ENCODE results near the gene CARD9.

Gene CARD9

DNA sequence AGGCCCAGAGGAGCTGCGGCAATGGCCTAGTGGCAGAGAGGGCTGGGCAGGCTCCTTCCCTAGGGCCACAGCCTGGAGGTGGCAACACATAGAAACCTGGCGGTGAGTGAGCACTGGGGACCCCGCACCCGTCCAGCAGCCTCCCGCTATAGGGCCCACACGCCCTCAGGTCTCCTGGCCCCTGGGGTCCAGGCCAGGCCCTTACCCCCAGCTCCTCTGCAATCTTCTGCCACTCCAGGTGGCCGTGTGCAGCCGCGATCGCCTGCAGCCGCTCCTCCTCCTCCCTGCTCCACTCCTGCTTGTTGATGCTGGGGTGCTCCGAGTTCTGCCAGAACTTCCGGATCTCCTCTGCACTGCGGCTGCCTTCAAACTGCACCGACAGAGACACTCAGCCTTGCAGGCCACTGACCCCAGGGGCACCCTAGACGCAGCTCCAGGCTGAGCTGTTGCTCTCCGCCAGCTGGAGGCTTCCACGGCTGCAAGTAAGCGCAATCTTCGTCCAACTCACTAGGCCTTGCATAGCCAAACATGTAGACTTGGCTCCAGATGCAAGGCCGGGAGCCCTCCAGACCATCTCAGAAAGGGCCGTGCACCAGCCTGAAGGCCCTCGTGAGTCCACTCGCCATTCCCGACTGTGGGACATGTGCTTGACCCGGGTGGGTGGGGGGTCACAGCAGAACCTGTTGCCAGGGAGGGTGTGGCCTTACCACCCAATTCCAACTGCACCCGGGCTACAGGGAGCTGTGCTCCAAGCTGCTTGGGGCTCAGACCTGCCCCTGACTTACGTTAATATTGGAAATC lies 18.5 kb upstream of the CARD9 start:
- no peaks in the 10 kb centered on the region for H3K27me3 ChIP-seq (ENCODE audit: control insufficient read depth in 1 of 2, insufficient read depth in 1 of 2, low read length in 2 of 2)
- H3K27ac ChIP-seq (ENCODE audit: low read length, poor library complexity, severe bottlenecking): no peak overlapping the region
- no peak overlapping the region for H3K4me2 ChIP-seq (ENCODE audit: low read length, poor library complexity, severe bottlenecking)
- no peak overlapping the region for H2AFZ ChIP-seq (ENCODE audit: low read depth, low read length)
- no peak overlapping the region for H3K14ac ChIP-seq (ENCODE audit: low read length in 2 of 2)
- H3K4me1 ChIP-seq (ENCODE audit: control insufficient read depth, insufficient read depth, low read depth, low read length): no peaks in the 10 kb centered on the region
- H2BK15ac ChIP-seq (ENCODE audit: low read depth, poor library complexity, severe bottlenecking): no peak overlapping the region
- WGBS: 99% methylated on average over 28 of the region's 28 CpGs
- H3K23ac ChIP-seq (ENCODE audit: low read length in 2 of 2): peak overlapping the region in 1 of 2 experiments; percentile 9
- no peak overlapping the region for H3K4ac ChIP-seq (ENCODE audit: low read depth in 1 of 2, low read length in 2 of 2)
- H3K9me3 ChIP-seq (ENCODE audit: control insufficient read depth, low read length): no peaks in the 10 kb centered on the region
- peaks cover 82 to 88% of the 10 kb centered on the region in 2 experiments for H3K36me3 ChIP-seq (ENCODE audit: control insufficient read depth in 1 of 2, insufficient read depth in 2 of 2, low read depth in 1 of 2, low read length in 2 of 2)
- peak overlapping the region; percentile 77 for H3K9ac ChIP-seq (ENCODE audit: low read length)
- H4K91ac ChIP-seq (ENCODE audit: low read length): no peak overlapping the region
- no peak overlapping the region for H2BK12ac ChIP-seq (ENCODE audit: low read length in 2 of 2)
- H2BK5ac ChIP-seq (ENCODE audit: low read depth, low read length, poor library complexity, severe bottlenecking): no peak overlapping the region
- H3K18ac ChIP-seq (ENCODE audit: low read depth in 1 of 2, low read length in 2 of 2): no peak overlapping the region
- H2AK5ac ChIP-seq (ENCODE audit: low read length, severe bottlenecking): no peak overlapping the region
- no peak overlapping the region for H2BK120ac ChIP-seq (ENCODE audit: low read depth, low read length)
- DNase-seq: no peak
- H4K8ac ChIP-seq (ENCODE audit: low read length): no peak overlapping the region
- peaks cover 74% of the 10 kb centered on the region for H3K79me1 ChIP-seq (replicated peaks; ENCODE audit: low read length, poor library complexity, severe bottlenecking)
- peak overlapping the region; percentile 2 to 59 for H3K4me3 ChIP-seq (ENCODE audit: insufficient read depth in 1 of 2, low read depth in 1 of 2, low read length in 2 of 2)

DNA sequence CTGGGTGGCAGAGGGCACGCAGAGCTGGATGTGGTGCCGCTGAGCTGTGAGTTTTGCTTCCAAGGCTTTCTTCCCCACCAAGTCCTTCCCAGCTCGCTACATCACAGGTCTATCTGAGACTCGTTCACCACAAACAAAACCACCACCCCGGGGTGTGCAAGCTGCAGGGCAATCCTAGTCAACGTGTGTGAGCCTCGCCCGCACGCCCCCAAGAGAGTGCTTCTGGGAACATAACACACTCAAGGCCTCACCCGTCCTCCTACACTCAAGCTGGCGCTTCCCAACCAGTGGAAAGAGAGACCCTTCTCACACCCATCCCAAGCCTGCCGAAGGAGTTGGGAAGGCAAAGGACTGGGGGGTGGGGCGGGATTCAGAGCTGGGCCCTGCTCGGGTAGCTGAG lies 15.9 kb upstream of the CARD9 start:
- Histone ChIP-seq H3K79me1 (replicated peaks; ENCODE audit: low read length, poor library complexity, severe bottlenecking) (peaks cover 61% of the 10 kb centered on the region), H3K4ac (ENCODE audit: low read depth in 1 of 2, low read length in 2 of 2) (no peak overlapping the region), H2BK5ac (ENCODE audit: low read depth, low read length, poor library complexity, severe bottlenecking) (no peak overlapping the region), H2BK15ac (ENCODE audit: low read depth, poor library complexity, severe bottlenecking) (no peak overlapping the region), H3K14ac (ENCODE audit: low read length in 2 of 2) (no peak overlapping the region), H3K27ac (ENCODE audit: low read length, poor library complexity, severe bottlenecking) (no peak overlapping the region), H3K4me2 (ENCODE audit: low read length, poor library complexity, severe bottlenecking) (no peak overlapping the region), H3K23ac (ENCODE audit: low read length in 2 of 2) (no peak overlapping the region), H3K36me3 (ENCODE audit: control insufficient read depth in 1 of 2, insufficient read depth in 2 of 2, low read depth in 1 of 2, low read length in 2 of 2) (peaks cover 80 to 82% of the 10 kb centered on the region in 2 experiments), H2BK12ac (ENCODE audit: low read length in 2 of 2) (no peak overlapping the region), H4K8ac (ENCODE audit: low read length) (no peak overlapping the region), H2AFZ (ENCODE audit: low read depth, low read length) (no peak overlapping the region), H2BK120ac (ENCODE audit: low read depth, low read length) (no peak overlapping the region), H2AK5ac (ENCODE audit: low read length, severe bottlenecking) (no peak overlapping the region), H3K9ac (ENCODE audit: low read length) (peak overlapping the region; percentile 15), H3K18ac (ENCODE audit: low read depth in 1 of 2, low read length in 2 of 2) (no peak overlapping the region), H3K9me3 (ENCODE audit: control insufficient read depth, low read length) (no peaks in the 10 kb centered on the region), H3K27me3 (ENCODE audit: control insufficient read depth in 1 of 2, insufficient read depth in 1 of 2, low read length in 2 of 2) (no peaks in the 10 kb centered on the region), H3K4me1 (ENCODE audit: control insufficient read depth, insufficient read depth, low read depth, low read length) (no peaks in the 10 kb centered on the region), H4K91ac (ENCODE audit: low read length) (no peak overlapping the region), H3K4me3 (ENCODE audit: insufficient read depth in 1 of 2, low read depth in 1 of 2, low read length in 2 of 2) (no peak overlapping the region)
- WGBS: 96% methylated on average over 11 of the region's 14 CpGs
- no peak for DNase-seq

GRCh38 chr9:136387217-136387616 lies 13.7 kb upstream of the CARD9 start:
- no peak overlapping the region for H3K4me2 ChIP-seq (ENCODE audit: low read length, poor library complexity, severe bottlenecking)
- H3K79me1 ChIP-seq (replicated peaks; ENCODE audit: low read length, poor library complexity, severe bottlenecking): peaks cover 54% of the 10 kb centered on the region
- no peak overlapping the region for H4K8ac ChIP-seq (ENCODE audit: low read length)
- no peak overlapping the region for H3K9ac ChIP-seq (ENCODE audit: low read length)
- no peak overlapping the region for H3K27ac ChIP-seq (ENCODE audit: low read length, poor library complexity, severe bottlenecking)
- 98% methylated on average over 19 of the region's 19 CpGs for WGBS
- H2BK12ac ChIP-seq (ENCODE audit: low read length in 2 of 2): no peak overlapping the region
- DNase-seq: no peak
- no peak overlapping the region for H3K4ac ChIP-seq (ENCODE audit: low read depth in 1 of 2, low read length in 2 of 2)
- no peak overlapping the region for H2AFZ ChIP-seq (ENCODE audit: low read depth, low read length)
- no peak overlapping the region for H2AK5ac ChIP-seq (ENCODE audit: low read length, severe bottlenecking)
- H3K14ac ChIP-seq (ENCODE audit: low read length in 2 of 2): no peak overlapping the region
- H3K4me1 ChIP-seq (ENCODE audit: control insufficient read depth, insufficient read depth, low read depth, low read length): no peaks in the 10 kb centered on the region
- no peak overlapping the region for H3K18ac ChIP-seq (ENCODE audit: low read depth in 1 of 2, low read length in 2 of 2)
- H3K4me3 ChIP-seq (ENCODE audit: insufficient read depth in 1 of 2, low read depth in 1 of 2, low read length in 2 of 2): no peak overlapping the region
- H3K23ac ChIP-seq (ENCODE audit: low read length in 2 of 2): no peak overlapping the region
- no peaks in the 10 kb centered on the region for H3K9me3 ChIP-seq (ENCODE audit: control insufficient read depth, low read length)
- no peaks in the 10 kb centered on the region for H3K27me3 ChIP-seq (ENCODE audit: control insufficient read depth in 1 of 2, insufficient read depth in 1 of 2, low read length in 2 of 2)
- H2BK5ac ChIP-seq (ENCODE audit: low read depth, low read length, poor library complexity, severe bottlenecking): no peak overlapping the region
- H2BK15ac ChIP-seq (ENCODE audit: low read depth, poor library complexity, severe bottlenecking): no peak overlapping the region
- H2BK120ac ChIP-seq (ENCODE audit: low read depth, low read length): no peak overlapping the region
- no peak overlapping the region for H4K91ac ChIP-seq (ENCODE audit: low read length)
- H3K36me3 ChIP-seq (ENCODE audit: control insufficient read depth in 1 of 2, insufficient read depth in 2 of 2, low read depth in 1 of 2, low read length in 2 of 2): peaks cover 80 to 90% of the 10 kb centered on the region in 2 experiments

DNA sequence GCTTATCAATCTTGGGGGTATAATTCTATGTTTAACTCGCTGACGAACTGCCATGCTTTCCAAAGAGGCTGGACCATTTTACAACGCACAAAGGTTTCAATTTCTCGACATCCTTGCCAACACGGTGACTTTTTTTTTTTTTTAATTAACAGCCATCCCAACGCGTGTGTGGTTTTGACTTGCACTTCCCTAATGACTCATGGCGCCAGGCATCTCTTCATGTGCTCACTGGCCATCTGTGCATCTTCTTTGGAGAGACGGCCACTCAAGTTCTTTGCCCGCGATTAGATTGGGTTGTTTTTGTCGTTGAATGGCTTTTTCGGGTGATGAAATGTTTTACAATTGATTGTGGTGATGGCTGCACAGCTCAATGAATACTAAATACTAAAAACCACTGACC lies 12.5 kb upstream of the CARD9 start:
- Histone ChIP-seq H2BK120ac (ENCODE audit: low read depth, low read length) (no peak overlapping the region), H3K9ac (ENCODE audit: low read length) (no peak overlapping the region), H4K91ac (ENCODE audit: low read length) (no peak overlapping the region), H2AFZ (ENCODE audit: low read depth, low read length) (no peak overlapping the region), H3K23ac (ENCODE audit: low read length in 2 of 2) (no peak overlapping the region), H2BK5ac (ENCODE audit: low read depth, low read length, poor library complexity, severe bottlenecking) (no peak overlapping the region), H3K18ac (ENCODE audit: low read depth in 1 of 2, low read length in 2 of 2) (no peak overlapping the region), H3K4ac (ENCODE audit: low read depth in 1 of 2, low read length in 2 of 2) (no peak overlapping the region), H3K27me3 (ENCODE audit: control insufficient read depth in 1 of 2, insufficient read depth in 1 of 2, low read length in 2 of 2) (no peaks in the 10 kb centered on the region), H3K4me3 (ENCODE audit: insufficient read depth in 1 of 2, low read depth in 1 of 2, low read length in 2 of 2) (no peak overlapping the region), H3K27ac (ENCODE audit: low read length, poor library complexity, severe bottlenecking) (no peak overlapping the region), H3K79me1 (replicated peaks; ENCODE audit: low read length, poor library complexity, severe bottlenecking) (peaks cover 46% of the 10 kb centered on the region), H3K4me2 (ENCODE audit: low read length, poor library complexity, severe bottlenecking) (no peak overlapping the region), H2BK12ac (ENCODE audit: low read length in 2 of 2) (no peak overlapping the region), H3K4me1 (ENCODE audit: control insufficient read depth, insufficient read depth, low read depth, low read length) (no peaks in the 10 kb centered on the region), H3K14ac (ENCODE audit: low read length in 2 of 2) (no peak overlapping the region), H4K8ac (ENCODE audit: low read length) (no peak overlapping the region), H3K36me3 (ENCODE audit: control insufficient read depth in 1 of 2, insufficient read depth in 2 of 2, low read depth in 1 of 2, low read length in 2 of 2) (peaks cover 84 to 89% of the 10 kb centered on the region in 2 experiments), H2BK15ac (ENCODE audit: low read depth, poor library complexity, severe bottlenecking) (no peak overlapping the region), H2AK5ac (ENCODE audit: low read length, severe bottlenecking) (no peak overlapping the region), H3K9me3 (ENCODE audit: control insufficient read depth, low read length) (no peaks in the 10 kb centered on the region)
- no peak for DNase-seq
- WGBS: 97% methylated on average over 11 of the region's 13 CpGs
